ENCODE data around the gene PPM1A.
A peak's percentile ranks its signal among the peaks of the same experiment; 100 is the strongest.

Gene PPM1A

GRCh38 chr14:60326274-60326673 is 77.3 kb downstream of the PPM1A start:
- no peak for DNase-seq

GRCh38 chr14:60327447-60328331 is 78.7 kb downstream of the PPM1A start:
- peak; percentile 34 for DNase-seq

- no peak for DNase-seq
These were observed 79.6 kb downstream of the PPM1A start for GRCh38 chr14:60328583-60328982.

GRCh38 chr14:60329274-60329673 is 80.3 kb downstream of the PPM1A start:
- no peak for DNase-seq

- peak; percentile 77 for DNase-seq
These were observed 82.4 kb downstream of the PPM1A start for GRCh38 chr14:60331201-60332045.

GRCh38 chr14:60332046-60332399 is 83.0 kb downstream of the PPM1A start:
- DNase-seq, result no peak

- no peak for DNase-seq
These were observed 83.8 kb downstream of the PPM1A start for GRCh38 chr14:60332869-60333268.

GRCh38 chr14:60339571-60339970 is 90.5 kb downstream of the PPM1A start:
- DNase-seq, result no peak

GRCh38 chr14:60343571-60344071 is 94.6 kb downstream of the PPM1A start:
- no peak for DNase-seq

GRCh38 chr14:60344751-60345150 is 95.7 kb downstream of the PPM1A start:
- DNase-seq, result no peak

- DNase-seq, result no peak
These were observed 97.7 kb downstream of the PPM1A start for GRCh38 chr14:60346706-60347105.

GRCh38 chr14:60348211-60348610 is 99.2 kb downstream of the PPM1A start:
- DNase-seq, result no peak

Data from stimulated activated CD4-positive, alpha-beta T cell treated with anti-CD3 and anti-CD28 coated beads, Interleukin-4, amount 100 ng/mL, for 1 hour (primary cell).